HG02623 (cell line): ENCODE measurements around the gene SSPN.

Experiments
- ATAC-seq: cut with Tn5 transposase; IDR thresholded peaks from one replicate; pipeline ENCODE4 v1.9.1; 2021; ENCODE audit warnings: moderate library complexity; ENCODE audit not compliant: unreplicated experiment

Gene SSPN

GRCh38 chr12:26185532-26186320, 9.6 kb upstream of the SSPN start:
- no peak for ATAC-seq

DNA sequence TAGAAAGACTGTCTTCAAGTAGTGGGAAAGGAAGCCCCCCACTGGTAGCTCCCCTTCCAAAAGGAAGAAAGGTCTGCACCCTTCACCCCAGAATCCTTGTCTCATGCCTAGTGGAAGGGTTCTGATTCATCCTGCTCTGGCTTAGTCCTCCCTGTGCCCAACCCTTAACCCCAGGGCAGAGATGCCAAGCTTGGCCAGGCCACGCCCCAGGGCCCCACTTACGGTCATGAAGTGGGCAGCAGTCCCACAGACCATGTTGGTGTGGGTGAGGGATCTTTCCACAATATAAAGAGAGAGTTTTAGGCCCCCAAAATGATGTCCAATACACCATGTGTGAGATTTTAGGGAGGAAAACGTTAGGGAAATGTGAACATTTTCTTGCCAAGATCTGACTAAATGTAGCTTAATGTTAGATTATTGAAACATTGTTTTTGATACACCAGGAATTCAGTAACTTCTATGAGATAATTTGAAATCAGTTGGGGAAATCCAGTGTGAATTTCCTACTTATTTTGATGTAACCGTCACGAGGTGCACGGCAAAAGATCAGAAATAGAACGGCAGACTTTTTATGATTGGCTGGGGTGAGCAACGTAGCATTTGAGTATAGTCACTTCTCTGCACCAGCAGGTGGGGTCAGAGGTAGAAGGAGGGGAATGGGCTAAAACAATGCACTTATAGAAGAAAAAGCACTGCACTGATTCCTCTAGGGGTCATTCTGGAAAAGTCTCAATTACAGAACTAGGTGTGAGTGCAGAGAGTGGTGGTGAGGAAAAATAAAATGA, 8.2 kb upstream of the SSPN start:
- no peak for ATAC-seq

DNA sequence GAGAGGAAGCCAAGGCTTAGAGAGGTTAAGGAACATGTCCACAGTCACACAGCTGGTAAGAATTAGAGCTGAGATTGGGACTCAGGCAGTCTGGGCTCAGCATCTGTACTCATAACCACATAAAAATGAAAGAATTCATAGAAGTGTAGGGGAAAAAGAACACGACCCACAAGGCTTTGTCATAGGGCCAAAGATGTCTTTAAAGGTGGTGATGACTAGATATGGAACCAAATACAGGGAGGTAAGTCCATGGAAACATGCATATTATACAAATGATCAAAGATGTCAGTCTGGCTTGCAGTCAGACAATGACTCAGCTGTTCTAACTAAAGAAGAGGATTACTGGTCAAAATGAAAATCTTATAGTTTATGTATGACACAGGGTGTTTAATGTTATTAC, 7.2 kb upstream of the SSPN start:
- no peak for ATAC-seq

- ATAC-seq: no peak
Measured at GRCh38 chr12:26188641-26189040, 6.7 kb upstream of the SSPN start.

- ATAC-seq: no peak
Measured at GRCh38 chr12:26192142-26192541, 3.2 kb upstream of the SSPN start.

GRCh38 chr12:26193539-26193938, 1.8 kb upstream of the SSPN start:
- no peak for ATAC-seq

DNA sequence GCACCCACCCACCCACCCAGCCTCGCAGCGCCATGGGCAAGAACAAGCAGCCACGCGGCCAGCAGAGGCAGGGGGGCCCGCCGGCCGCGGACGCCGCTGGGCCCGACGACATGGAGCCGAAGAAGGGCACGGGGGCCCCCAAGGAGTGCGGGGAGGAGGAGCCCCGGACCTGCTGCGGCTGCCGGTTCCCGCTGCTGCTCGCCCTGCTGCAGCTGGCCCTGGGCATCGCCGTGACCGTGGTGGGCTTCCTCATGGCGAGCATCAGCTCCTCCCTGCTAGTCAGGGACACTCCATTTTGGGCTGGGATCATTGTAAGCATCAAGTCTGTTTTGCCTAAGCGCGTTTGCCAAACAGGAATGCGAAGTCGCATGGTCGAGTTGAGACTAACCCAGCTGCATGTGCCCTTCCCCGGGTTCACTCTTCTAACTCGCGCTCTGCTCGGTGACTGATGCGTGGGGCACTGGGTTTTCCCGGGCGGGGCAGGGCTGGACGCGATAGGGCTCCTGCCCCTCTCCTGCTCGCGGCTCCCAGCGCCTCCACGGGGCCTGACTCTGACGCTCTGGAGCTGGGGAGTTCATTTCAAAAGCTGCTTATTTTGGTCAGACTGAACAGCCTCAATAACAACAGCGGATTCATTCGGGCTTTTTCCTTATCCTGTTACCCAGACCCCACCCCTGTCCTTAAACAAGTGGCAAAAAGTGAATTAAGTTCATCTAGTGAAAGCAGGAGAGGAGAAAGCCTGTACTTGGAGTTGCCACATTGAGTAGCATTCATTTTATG, 458 bp downstream of the SSPN start:
- peak; percentile 59 for ATAC-seq

GRCh38 chr12:26196421-26196716, 996 bp downstream of the SSPN start:
- ATAC-seq: no peak

DNA sequence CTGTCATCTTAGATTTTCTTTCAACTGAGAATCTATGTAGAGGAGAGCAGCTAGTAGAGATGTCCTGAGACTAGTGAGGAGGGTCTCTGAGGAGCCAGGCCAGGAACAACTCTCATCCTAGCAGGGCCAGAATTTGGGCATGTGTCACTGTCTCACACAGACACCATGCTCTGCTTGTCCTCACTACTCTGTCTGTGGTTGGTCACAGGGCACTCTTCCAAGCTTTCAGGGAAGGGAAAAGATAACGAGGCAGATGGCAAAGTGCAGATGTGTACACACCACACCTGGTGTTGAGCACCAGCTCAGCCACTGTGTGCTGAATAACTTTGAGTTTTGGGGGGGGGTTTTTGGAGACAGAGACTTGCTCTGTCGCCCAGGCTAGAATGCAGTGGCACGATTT, 2.5 kb downstream of the SSPN start:
- no peak for ATAC-seq

DNA sequence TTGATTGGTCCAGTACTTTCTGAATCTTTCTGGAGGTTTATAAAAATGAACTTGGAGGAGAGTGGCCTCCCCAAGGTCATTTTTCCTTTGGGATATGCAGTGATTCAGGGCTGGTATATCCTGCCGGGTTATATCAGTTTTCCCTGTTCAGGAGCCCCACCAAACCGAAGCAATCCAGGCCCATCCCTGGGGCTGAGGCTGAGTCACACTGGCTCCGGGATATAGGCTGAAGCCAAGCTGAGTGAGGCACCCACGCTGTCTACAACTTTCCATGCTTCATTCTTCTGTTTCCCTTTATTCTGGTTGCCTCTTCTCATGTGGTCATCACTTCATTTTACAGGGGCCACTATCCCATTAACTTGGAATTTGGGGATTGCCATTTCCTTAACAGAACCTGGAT, 3.4 kb downstream of the SSPN start:
- ATAC-seq: no peak

- no peak for ATAC-seq
Measured at GRCh38 chr12:26203167-26203780, 7.9 kb downstream of the SSPN start.

DNA sequence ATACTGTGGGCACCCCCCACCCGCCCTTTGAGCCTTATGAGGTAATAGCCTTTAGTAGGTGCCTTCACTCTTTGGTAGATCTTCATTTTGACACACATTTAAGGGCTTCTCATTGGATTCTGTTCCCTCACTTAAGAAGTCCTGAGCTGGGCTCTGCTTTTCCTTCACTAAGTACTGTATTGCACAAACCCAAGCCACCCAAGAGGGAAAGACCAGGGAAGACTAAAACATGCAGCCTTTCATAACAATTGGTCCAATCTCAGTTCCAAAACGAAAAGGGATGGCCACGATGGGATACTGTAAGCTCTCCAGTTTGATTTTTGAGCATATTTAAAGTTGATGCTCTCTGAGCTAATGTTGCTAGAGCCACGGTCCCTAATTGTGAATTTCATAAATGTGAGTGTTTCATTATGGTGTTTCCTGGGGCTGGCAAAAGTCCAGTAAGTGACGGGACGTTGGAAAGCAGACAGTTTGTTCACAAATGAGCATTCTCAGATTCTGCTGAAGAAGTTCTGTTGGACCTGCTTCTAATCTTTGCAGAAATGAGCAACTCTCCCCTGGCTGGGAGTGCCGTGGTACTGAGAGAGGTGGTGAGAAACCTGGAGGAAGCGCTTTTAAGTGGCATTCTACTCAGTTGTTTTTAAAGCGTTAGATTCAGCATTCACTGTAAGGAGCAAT, 9.4 kb downstream of the SSPN start:
- ATAC-seq: no peak

DNA sequence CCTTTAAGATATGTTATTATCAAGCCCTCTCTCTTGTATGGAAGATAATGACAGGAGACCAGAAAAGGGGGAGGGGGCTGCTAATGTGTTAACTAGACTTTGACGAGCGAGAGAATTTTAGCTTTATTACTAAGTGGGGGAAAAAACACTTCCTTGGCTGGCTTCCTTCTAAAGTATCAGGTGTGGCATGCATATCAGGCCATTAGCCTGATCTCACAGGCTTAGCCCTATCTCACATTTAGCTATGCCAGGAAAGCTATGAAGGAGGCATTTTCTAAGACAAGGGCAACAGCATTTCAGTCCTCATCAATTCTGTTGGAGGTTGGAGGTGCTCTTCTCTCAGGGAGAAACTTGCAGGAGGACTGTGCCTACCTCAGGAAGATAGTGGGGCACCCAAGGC, 9.9 kb downstream of the SSPN start:
- ATAC-seq: no peak

DNA sequence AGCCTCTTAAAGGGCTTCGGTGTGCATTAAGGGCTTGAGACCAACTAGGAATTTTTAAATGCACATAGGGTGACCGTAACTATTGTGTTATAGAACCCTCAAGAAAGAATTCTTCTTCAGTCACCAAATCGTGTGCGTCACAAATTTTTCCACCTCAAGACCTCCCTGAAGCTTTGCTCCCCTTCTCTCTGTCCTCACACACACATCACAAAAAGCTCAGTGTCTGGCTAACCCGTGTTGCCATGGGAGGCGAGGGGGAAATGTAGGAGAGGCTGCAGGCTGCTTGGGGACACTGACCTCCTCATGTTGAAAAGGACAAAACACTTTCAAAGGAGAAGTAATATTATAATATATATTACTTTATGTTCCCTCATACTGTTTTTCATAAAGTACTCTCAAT, 10.6 kb downstream of the SSPN start:
- no peak for ATAC-seq

DNA sequence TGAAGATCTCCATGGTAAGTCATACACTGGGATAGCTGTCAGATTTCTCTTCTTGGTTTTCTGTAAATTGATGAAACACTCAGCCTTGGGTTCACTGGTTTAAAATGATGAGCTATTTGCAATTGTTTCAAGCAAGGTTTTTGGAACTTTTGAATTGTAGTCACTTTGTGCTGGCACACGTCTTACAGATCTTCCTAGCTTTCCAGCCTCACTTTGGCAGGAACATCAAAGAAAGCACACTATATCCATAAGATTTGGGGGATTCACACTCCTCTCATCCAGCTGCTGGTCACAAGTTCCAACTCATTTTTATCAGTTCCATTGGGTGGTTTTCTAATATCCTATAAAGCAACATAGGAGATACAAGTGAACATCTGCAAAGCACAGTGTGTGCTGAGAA, 16.0 kb downstream of the SSPN start:
- ATAC-seq: no peak

DNA sequence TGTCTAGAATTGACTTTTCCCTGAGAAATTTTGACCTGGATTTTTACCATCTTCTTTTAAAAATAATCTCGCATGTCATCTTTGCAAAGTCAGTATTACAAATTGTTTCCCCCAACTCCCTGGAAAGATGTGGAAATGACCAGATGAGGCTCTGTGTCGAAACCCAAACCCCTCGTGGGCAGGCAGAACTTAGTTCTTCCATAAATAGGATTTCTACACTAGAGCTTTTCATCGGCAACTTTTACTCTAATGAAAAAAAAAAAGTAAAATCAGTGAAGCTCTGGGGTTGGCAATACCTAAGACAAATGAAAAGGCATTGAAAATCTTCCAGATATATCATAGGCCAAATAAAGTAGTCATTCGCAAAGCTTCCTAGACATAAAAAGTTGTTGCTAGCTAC, 17.0 kb downstream of the SSPN start:
- ATAC-seq: no peak

- no peak for ATAC-seq
Measured at GRCh38 chr12:26212988-26213387, 17.6 kb downstream of the SSPN start.

DNA sequence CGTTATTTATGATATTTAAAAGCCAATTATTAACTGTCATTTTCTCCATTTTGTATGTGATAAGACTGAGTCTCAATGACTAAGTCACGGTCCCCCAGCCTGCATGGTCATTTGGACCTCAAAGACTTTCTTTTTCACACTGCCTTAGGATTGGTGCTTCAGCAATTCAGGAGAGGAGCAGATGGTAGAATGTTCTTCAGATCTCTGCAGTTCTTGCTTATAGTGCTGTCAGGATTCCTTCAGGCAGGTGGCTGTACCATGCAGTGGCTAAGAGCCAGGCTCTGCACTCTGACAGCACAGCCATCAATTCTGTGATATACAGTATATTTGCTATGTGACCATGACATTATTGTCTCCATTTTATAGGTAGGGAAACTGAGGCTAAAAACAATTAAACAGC, 18.7 kb downstream of the SSPN start:
- no peak for ATAC-seq

DNA sequence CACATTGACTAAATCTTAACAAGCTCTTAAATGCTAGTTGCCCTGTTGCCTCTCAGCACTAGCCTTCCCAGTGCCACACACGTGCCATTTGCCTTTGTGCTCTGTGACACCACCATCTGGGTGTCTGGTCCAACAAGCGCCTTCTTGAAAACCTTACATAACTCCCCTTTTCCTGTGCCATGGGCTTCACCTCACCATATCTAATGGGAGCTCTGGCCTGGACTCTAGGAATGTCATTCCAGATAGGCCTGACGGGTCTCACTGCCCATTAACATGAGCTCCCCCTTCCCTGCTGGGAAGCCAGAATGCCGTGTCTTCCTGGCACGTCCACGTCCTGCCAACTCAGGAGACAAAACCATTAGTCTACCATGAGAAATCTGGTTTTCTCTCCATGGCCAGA, 24.4 kb downstream of the SSPN start:
- no peak for ATAC-seq

DNA sequence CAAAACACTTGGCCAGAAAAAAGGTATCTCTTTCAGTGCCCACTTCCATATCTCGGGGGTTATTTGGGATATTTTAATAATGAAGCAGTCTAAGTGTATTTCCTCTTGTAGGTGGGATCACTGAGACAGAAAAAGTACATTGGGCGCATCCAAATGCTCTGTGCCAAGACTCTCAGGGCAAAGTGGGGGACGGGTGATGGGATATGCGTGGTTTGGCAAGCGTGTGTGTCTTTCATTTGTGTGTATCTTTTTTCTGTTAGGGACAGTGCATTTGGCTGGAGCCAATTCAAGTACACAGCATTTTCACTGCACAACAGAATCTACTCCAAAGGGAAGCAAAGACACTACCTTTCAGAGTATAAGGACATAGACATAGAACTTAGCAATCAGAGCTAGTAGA, 29.3 kb downstream of the SSPN start:
- no peak for ATAC-seq

DNA sequence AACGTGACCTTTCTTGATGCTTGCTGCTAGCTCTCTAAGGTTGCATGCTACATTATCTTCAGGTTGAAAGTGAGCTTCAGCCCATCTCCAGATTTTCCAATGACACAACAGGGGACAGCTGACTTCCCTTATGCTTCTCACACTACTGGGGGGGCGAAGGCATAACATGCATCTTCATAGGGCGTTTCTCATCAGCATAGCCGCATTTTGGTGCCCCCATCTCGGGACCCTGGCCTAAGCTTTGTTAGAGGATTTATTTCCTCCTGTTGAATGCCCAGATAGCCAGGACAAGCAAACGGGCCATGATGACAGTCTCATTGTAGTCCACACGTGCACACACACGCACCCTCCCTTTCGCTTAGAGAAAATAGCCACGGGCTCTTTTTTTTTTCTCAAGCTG, 30.7 kb downstream of the SSPN start:
- ATAC-seq: no peak
